Stimulated activated CD8-positive, alpha-beta memory T cell treated with anti-CD3 and anti-CD28 coated beads, Interleukin-2, amount 100 ng/mL, for 48 hours (primary cell): ENCODE measurements around the gene POM121C.
"Not testable (repeated sequence)": the region's sequence is repeated elsewhere in the genome, so short reads cannot be mapped to it uniquely, and the experiment has no call there.

Source experiments
- DNase-seq, 2 donors: peaks; one replicate each; pipeline ENCODE4 v3.0.0-alpha.2; 2020; ENCODE audit warnings: low read depth in 2 of 2

Gene POM121C

GRCh38 chr7:75485979-75486643 lies at the start of gene POM121C:
POM121C (minus strand) TSS chr7:75486299; CDS start chr7:75441496, 44,803 bp downstream.
- peak; percentile 83 to 86 for DNase-seq

- no peak for DNase-seq
Observed at GRCh38 chr7:75534727-75535307, 48.7 kb upstream of the POM121C start.

GRCh38 chr7:75533926-75534325 lies 47.8 kb upstream of the POM121C start:
- no peak for DNase-seq

- no peak for DNase-seq
Observed at GRCh38 chr7:75532639-75533038, 46.5 kb upstream of the POM121C start.

- DNase-seq, result no peak
Observed at GRCh38 chr7:75531359-75531821, 45.3 kb upstream of the POM121C start.

GRCh38 chr7:75527224-75527722 lies 41.2 kb upstream of the POM121C start:
- DNase-seq, result not testable (repeated sequence)

GRCh38 chr7:75521727-75522126 lies 35.6 kb upstream of the POM121C start:
- not testable (repeated sequence) for DNase-seq

GRCh38 chr7:75518842-75519241 lies 32.7 kb upstream of the POM121C start:
- not testable (repeated sequence) for DNase-seq

GRCh38 chr7:75509033-75509432 lies 22.9 kb upstream of the POM121C start:
- DNase-seq, result not testable (repeated sequence)

- not testable (repeated sequence) for DNase-seq
Observed at GRCh38 chr7:75492020-75492419, 5.9 kb upstream of the POM121C start, which contains the start of gene SPDYE5. SPDYE5 (plus strand) TSS chr7:75492320; CDS start chr7:75494048, 1,728 bp downstream.

GRCh38 chr7:75485355-75485978 lies 632 bp downstream of the POM121C start:
- DNase-seq, result not testable (repeated sequence)

- not testable (repeated sequence) for DNase-seq
Observed at GRCh38 chr7:75480313-75480712, 5.8 kb downstream of the POM121C start.

GRCh38 chr7:75477457-75477856 lies 8.6 kb downstream of the POM121C start:
- not testable (repeated sequence) for DNase-seq

GRCh38 chr7:75470166-75470565 lies 15.9 kb downstream of the POM121C start:
- not testable (repeated sequence) for DNase-seq

- DNase-seq, result not testable (repeated sequence)
Observed at GRCh38 chr7:75460541-75460940, 25.6 kb downstream of the POM121C start.

GRCh38 chr7:75458034-75458433 lies 28.1 kb downstream of the POM121C start:
- not testable (repeated sequence) for DNase-seq

- DNase-seq, result not testable (repeated sequence)
Observed at GRCh38 chr7:75456403-75456802, 29.7 kb downstream of the POM121C start.

GRCh38 chr7:75452494-75452955 lies 33.6 kb downstream of the POM121C start:
- not testable (repeated sequence) for DNase-seq

- not testable (repeated sequence) for DNase-seq
Observed at GRCh38 chr7:75449946-75450345, 36.2 kb downstream of the POM121C start.

- DNase-seq, result not testable (repeated sequence)
Observed at GRCh38 chr7:75442465-75443111, 43.5 kb downstream of the POM121C start.

GRCh38 chr7:75442101-75442464 lies 44.0 kb downstream of the POM121C start:
- DNase-seq, result not testable (repeated sequence)

- not testable (repeated sequence) for DNase-seq
Observed at GRCh38 chr7:75439000-75439399, 47.1 kb downstream of the POM121C start.
